Neural crest cell (in vitro differentiated cells): Measurements from ENCODE around the gene SHCBP1. TPM values are rescaled to one million over a fixed set of nuclear protein-coding genes. Genes with fewer than 3 reads are reported as not detected.

Experiments
- DNase-seq: peaks from one replicate; pipeline ENCODE4 v3.0.0; 2021; ENCODE audit warnings: low read depth, mixed read lengths, low spot score
- H3K27ac Mint-ChIP-seq: one replicate; pipeline ENCODE4 v1.8.0; 2021; ENCODE audit warnings: mild to moderate bottlenecking, mixed read lengths; ENCODE audit not compliant: unreplicated experiment
- H3K27me3 Mint-ChIP-seq: 2 replicates; pipeline ENCODE4 v1.8.0; 2021; ENCODE audit warnings: low read depth, mild to moderate bottlenecking, mixed read lengths
- H3K36me3 Mint-ChIP-seq: 2 replicates; pipeline ENCODE4 v1.8.0; 2021; ENCODE audit warnings: low read depth, mild to moderate bottlenecking, mixed read lengths
- H3K4me1 Mint-ChIP-seq: 2 replicates; pipeline ENCODE4 v1.8.0; 2021; ENCODE audit warnings: mixed read lengths
- H3K4me3 Mint-ChIP-seq: one replicate; pipeline ENCODE4 v1.8.0; 2021; ENCODE audit warnings: mild to moderate bottlenecking, mixed read lengths
- H3K9me3 Mint-ChIP-seq: 2 replicates; pipeline ENCODE4 v1.8.0; 2021; ENCODE audit warnings: mixed read lengths
- CTCF ChIP-seq: fragments of 200-600 bp; sonication (generic); conservative IDR thresholded peaks from 2 replicates; pipeline ENCODE4 v1.5.0; 2021; ENCODE audit warnings: antibody characterized with exemption, mild to moderate bottlenecking
- total RNA-seq: library from RNA; stranded (reverse); gene quantifications from 2 replicates; pipeline ENCODE4 v1.2.1, GENCODE V29; 2021

SHCBP1 gene
- total RNA-seq, 1 donor from 2014 or later, result 18.7 TPM

DNA sequence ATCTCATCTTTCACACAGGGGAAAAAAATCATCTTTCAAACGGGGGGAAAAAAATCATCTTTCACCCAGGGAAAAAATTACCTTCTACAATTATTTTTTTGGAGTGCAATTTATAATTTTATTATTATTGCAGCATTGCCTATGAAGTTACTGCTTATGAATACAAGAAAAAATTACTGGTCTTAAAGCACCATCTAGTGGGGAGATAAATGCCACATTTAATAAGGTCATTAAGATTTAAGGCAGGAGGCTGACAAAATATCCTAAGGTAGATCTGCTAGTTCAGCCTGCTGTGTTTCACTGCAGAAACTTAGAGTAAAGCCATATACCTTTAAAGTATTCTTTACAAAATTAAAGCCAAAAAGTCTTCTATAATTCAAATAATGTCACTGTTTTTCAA lies 13.7 kb downstream of the SHCBP1 start:
- H3K36me3 Mint-ChIP-seq, result peaks cover 14% of the 10 kb centered on the region
- no peak overlapping the region for H3K27ac Mint-ChIP-seq
- no peaks in the 10 kb centered on the region for H3K4me1 Mint-ChIP-seq
- no peaks in the 10 kb centered on the region for H3K27me3 Mint-ChIP-seq
- H3K9me3 Mint-ChIP-seq, result no peaks in the 10 kb centered on the region
- no peak for DNase-seq
- H3K4me3 Mint-ChIP-seq, result no peak overlapping the region
- TF ChIP-seq CTCF, result peak; percentile 65

- peaks cover 14% of the 10 kb centered on the region for H3K36me3 Mint-ChIP-seq
- H3K4me1 Mint-ChIP-seq, result no peaks in the 10 kb centered on the region
- no peak for TF ChIP-seq CTCF
- H3K27ac Mint-ChIP-seq, result no peak overlapping the region
- H3K27me3 Mint-ChIP-seq, result no peaks in the 10 kb centered on the region
- no peak overlapping the region for H3K4me3 Mint-ChIP-seq
- H3K9me3 Mint-ChIP-seq, result no peaks in the 10 kb centered on the region
- DNase-seq, result no peak
Observed at GRCh38 chr16:46606231-46606630, 14.9 kb downstream of the SHCBP1 start.

- Mint-ChIP-seq H3K4me3 (no peak overlapping the region), H3K27ac (no peak overlapping the region), H3K9me3 (peaks cover 15% of the 10 kb centered on the region), H3K36me3 (peaks cover 59% of the 10 kb centered on the region), H3K4me1 (no peaks in the 10 kb centered on the region), H3K27me3 (no peaks in the 10 kb centered on the region)
- TF ChIP-seq CTCF, result no peak
- DNase-seq, result no peak
Observed at GRCh38 chr16:46591257-46591656, 29.9 kb downstream of the SHCBP1 start.

- H3K9me3 Mint-ChIP-seq, result peaks cover 16% of the 10 kb centered on the region
- no peak for TF ChIP-seq CTCF
- no peaks in the 10 kb centered on the region for H3K4me1 Mint-ChIP-seq
- no peak overlapping the region for H3K27ac Mint-ChIP-seq
- peaks cover 64% of the 10 kb centered on the region for H3K36me3 Mint-ChIP-seq
- no peak overlapping the region for H3K4me3 Mint-ChIP-seq
- DNase-seq, result no peak
- no peaks in the 10 kb centered on the region for H3K27me3 Mint-ChIP-seq
Observed at GRCh38 chr16:46586011-46586577, 35.1 kb downstream of the SHCBP1 start.

DNA sequence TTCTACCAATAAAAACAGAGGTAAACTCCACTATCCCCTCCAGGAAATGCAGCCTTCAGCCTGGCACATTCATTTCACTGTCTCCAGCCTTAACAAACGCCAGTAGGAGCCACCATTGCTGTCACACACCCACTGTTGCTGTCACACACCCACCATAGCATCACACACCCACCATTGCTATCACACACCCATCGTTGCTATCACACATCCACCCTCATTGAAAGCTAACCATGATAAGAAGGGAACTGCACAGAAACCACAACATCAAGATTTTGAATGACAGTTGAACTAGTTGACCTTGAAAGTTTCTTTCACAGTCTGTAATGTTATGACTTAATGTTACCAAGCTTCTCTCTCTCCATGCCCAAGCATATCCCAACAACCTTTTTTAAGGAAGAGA lies 38.1 kb downstream of the SHCBP1 start:
- Mint-ChIP-seq H3K27me3 (no peaks in the 10 kb centered on the region), H3K4me3 (no peak overlapping the region), H3K9me3 (peaks cover 15% of the 10 kb centered on the region), H3K4me1 (no peaks in the 10 kb centered on the region), H3K36me3 (peaks cover 45% of the 10 kb centered on the region), H3K27ac (no peak overlapping the region)
- DNase-seq, result no peak
- no peak for TF ChIP-seq CTCF
